ENCODE results near the gene KIF14.

DNA sequence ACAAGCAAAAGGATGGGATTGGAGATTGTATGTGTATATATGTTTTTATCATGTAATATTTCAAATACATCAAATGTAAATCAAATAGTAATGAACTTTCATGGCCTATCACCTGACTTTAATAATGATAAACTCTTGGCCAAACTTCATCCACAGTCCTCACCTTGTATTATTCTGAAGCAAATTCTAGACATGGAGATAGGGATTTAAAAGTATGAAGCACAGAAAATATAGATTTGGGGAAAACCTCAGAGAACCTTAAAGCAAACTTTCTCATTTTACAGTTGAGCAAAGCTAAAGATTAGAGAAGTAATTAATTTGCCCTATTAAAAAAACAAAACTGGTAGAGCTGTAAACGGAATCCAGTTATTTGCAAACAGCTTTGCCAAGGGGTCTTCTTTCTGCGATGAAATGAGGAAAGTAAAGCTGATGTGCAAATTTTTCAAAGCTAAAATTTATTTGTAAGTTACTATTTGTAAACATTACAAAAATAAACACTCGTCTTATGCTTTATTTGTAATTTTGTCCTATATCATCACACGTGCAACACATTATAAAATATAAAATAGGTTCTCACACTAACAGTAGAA is 19.9 kb upstream of the KIF14 start:
- TF ChIP-seq TAF1 (IDR thresholded peaks at IDR 0.05; ENCODE audit: low read depth) (no peak), CEBPB (IDR thresholded peaks at IDR 0.05) (no peak), TEAD4 (IDR thresholded peaks at IDR 0.05) (no peak), RAD21 (IDR thresholded peaks at IDR 0.05; ENCODE audit: low read depth) (no peak), FOXM1 (IDR thresholded peaks at IDR 0.05; ENCODE audit: borderline replicate concordance, low read depth) (no peak)
- TF ChIP-seq, protein P1, sequence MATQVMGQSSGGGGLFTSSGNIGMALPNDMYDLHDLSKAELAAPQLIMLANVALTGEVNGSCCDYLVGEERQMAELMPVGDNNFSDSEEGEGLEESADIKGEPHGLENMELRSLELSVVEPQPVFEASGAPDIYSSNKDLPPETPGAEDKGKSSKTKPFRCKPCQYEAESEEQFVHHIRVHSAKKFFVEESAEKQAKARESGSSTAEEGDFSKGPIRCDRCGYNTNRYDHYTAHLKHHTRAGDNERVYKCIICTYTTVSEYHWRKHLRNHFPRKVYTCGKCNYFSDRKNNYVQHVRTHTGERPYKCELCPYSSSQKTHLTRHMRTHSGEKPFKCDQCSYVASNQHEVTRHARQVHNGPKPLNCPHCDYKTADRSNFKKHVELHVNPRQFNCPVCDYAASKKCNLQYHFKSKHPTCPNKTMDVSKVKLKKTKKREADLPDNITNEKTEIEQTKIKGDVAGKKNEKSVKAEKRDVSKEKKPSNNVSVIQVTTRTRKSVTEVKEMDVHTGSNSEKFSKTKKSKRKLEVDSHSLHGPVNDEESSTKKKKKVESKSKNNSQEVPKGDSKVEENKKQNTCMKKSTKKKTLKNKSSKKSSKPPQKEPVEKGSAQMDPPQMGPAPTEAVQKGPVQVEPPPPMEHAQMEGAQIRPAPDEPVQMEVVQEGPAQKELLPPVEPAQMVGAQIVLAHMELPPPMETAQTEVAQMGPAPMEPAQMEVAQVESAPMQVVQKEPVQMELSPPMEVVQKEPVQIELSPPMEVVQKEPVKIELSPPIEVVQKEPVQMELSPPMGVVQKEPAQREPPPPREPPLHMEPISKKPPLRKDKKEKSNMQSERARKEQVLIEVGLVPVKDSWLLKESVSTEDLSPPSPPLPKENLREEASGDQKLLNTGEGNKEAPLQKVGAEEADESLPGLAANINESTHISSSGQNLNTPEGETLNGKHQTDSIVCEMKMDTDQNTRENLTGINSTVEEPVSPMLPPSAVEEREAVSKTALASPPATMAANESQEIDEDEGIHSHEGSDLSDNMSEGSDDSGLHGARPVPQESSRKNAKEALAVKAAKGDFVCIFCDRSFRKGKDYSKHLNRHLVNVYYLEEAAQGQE (IDR thresholded peaks at IDR 0.05; ENCODE audit: low read depth), result no peak

Measured in Ishikawa (cell line).